ENCODE data around the gene PITPNM3. TPM values are rescaled to one million over a fixed set of nuclear protein-coding genes. Genes with fewer than 3 reads are reported as not detected.
"Not testable (repeated sequence)": the region's sequence is repeated elsewhere in the genome, so short reads cannot be mapped to it uniquely, and the experiment has no call there.

Gene PITPNM3
- total RNA-seq, 5 donors from 2014 or later (not counting 1 experiment from before 2014, with no cell fraction given) = 0.20 to 0.98 (median 0.61) TPM

GRCh38 chr17:6577686-6578263, 21.4 kb upstream of the PITPNM3 start:
- H3K9me3 ChIP-seq = no peaks in the 10 kb centered on the region
- WGBS (ENCODE audit: insufficient coverage) = 100% methylated on average over 2 of the region's 7 CpGs
- POLR2A ChIA-PET = no interaction called here

GRCh38 chr17:6576038-6576785, 19.9 kb upstream of the PITPNM3 start:
- ATAC-seq (replicated peaks in 1 of 4) (no peak), DNase-seq (no peak)
- Histone ChIP-seq H3K4me1 (ENCODE audit: control insufficient read depth in 1 of 2, extremely low read depth in 1 of 2, insufficient read depth in 2 of 2, low read length in 2 of 2) (peaks cover 0 to 14% of the 10 kb centered on the region in 2 experiments), H3K9me3 (no peaks in the 10 kb centered on the region), H3K27ac (ENCODE audit: low read length) (no peak overlapping the region), H3K27me3 (replicated peaks in 1 of 2; ENCODE audit: control insufficient read depth in 2 of 2, extremely low read depth in 1 of 2, insufficient read depth in 2 of 2, low read length in 1 of 2) (no peaks in the 10 kb centered on the region), H3K36me3 (ENCODE audit: control insufficient read depth in 2 of 2, extremely low read depth in 1 of 2, insufficient read depth in 1 of 2, low read length in 1 of 2) (peaks cover 8 to 10% of the 10 kb centered on the region in 2 donors), H3K4me3 (ENCODE audit: control insufficient read depth in 1 of 2, extremely low read depth in 1 of 2, low read length in 1 of 2) (no peak overlapping the region)
- Mint-ChIP-seq H3K4me1 (peaks cover 15 to 23% (median 19%) of the 10 kb centered on the region in 3 donors), H3K36me3 (peaks cover 13% of the 10 kb centered on the region), H3K27ac (no peak overlapping the region), H3K4me3 (no peak overlapping the region), H3K9me3 (no peaks in the 10 kb centered on the region), H3K27me3 (no peaks in the 10 kb centered on the region)
- POLR2A ChIA-PET = no interaction called here
- CTCF ChIA-PET = no interaction called here
- WGBS (ENCODE audit: insufficient coverage) = 90% methylated on average over 7 of the region's 7 CpGs

More at GRCh38 chr17:6577686-6578263, 21.4 kb upstream of the PITPNM3 start:
- no peaks in the 10 kb centered on the region for H3K9me3 Mint-ChIP-seq
- no peak overlapping the region for H3K27ac Mint-ChIP-seq
- no peak overlapping the region for H3K4me3 Mint-ChIP-seq
- DNase-seq (no peak), ATAC-seq (replicated peaks in 1 of 4) (no peak)
- H3K27me3 ChIP-seq (replicated peaks in 1 of 2; ENCODE audit: control insufficient read depth in 2 of 2, extremely low read depth in 1 of 2, insufficient read depth in 2 of 2, low read length in 1 of 2) = no peaks in the 10 kb centered on the region
- H3K4me1 ChIP-seq (ENCODE audit: control insufficient read depth in 1 of 2, extremely low read depth in 1 of 2, insufficient read depth in 2 of 2, low read length in 2 of 2) = peaks cover 0 to 14% of the 10 kb centered on the region in 2 experiments
- H3K27ac ChIP-seq (ENCODE audit: low read length) = no peak overlapping the region
- CTCF ChIA-PET = interaction anchor here in 1 of 2 donors (0.7 kb wide), 1 partner anchor 99 kb away, joined by 4 read pairs; no protein-coding TSS in a partner anchor
- H3K4me1 Mint-ChIP-seq = peaks cover 15 to 23% (median 19%) of the 10 kb centered on the region in 3 donors
- H3K4me3 ChIP-seq (ENCODE audit: control insufficient read depth in 1 of 2, extremely low read depth in 1 of 2, low read length in 1 of 2) = no peak overlapping the region
- peaks cover 8 to 15% of the 10 kb centered on the region in 2 donors for H3K36me3 ChIP-seq (ENCODE audit: control insufficient read depth in 2 of 2, extremely low read depth in 1 of 2, insufficient read depth in 1 of 2, low read length in 1 of 2)
- peaks cover 19% of the 10 kb centered on the region for H3K36me3 Mint-ChIP-seq
- no peaks in the 10 kb centered on the region for H3K27me3 Mint-ChIP-seq

- no peaks in the 10 kb centered on the region for H3K9me3 ChIP-seq
- H3K4me3 Mint-ChIP-seq = peak overlapping the region in 1 of 3 donors; percentile 45
- no peak for DNase-seq
- H3K27ac ChIP-seq (ENCODE audit: low read length) = no peak overlapping the region
- ATAC-seq (replicated peaks in 1 of 4) = no peak
- peaks cover 13% of the 10 kb centered on the region for H3K36me3 Mint-ChIP-seq
- H3K36me3 ChIP-seq (ENCODE audit: control insufficient read depth in 2 of 2, extremely low read depth in 1 of 2, insufficient read depth in 1 of 2, low read length in 1 of 2) = peaks cover 7 to 10% of the 10 kb centered on the region in 2 donors
- H3K4me1 ChIP-seq (ENCODE audit: control insufficient read depth in 1 of 2, extremely low read depth in 1 of 2, insufficient read depth in 2 of 2, low read length in 2 of 2) = peaks cover 0 to 14% of the 10 kb centered on the region in 2 experiments
- ChIA-PET POLR2A (no interaction called here), CTCF (no interaction called here)
- WGBS (ENCODE audit: insufficient coverage) = 74% methylated on average over 5 of the region's 5 CpGs
- no peak overlapping the region for H3K4me3 ChIP-seq (ENCODE audit: control insufficient read depth in 1 of 2, extremely low read depth in 1 of 2, low read length in 1 of 2)
- H3K27me3 Mint-ChIP-seq = no peaks in the 10 kb centered on the region
- peaks cover 15 to 23% (median 19%) of the 10 kb centered on the region in 3 donors for H3K4me1 Mint-ChIP-seq
- no peaks in the 10 kb centered on the region for H3K27me3 ChIP-seq (replicated peaks in 1 of 2; ENCODE audit: control insufficient read depth in 2 of 2, extremely low read depth in 1 of 2, insufficient read depth in 2 of 2, low read length in 1 of 2)
- H3K27ac Mint-ChIP-seq = peak overlapping the region in 1 of 2 donors; percentile 15
- no peaks in the 10 kb centered on the region for H3K9me3 Mint-ChIP-seq
These were observed 19.2 kb upstream of the PITPNM3 start for GRCh38 chr17:6575596-6575988.

- Histone ChIP-seq H3K9me3 (no peaks in the 10 kb centered on the region), H3K4me1 (ENCODE audit: control insufficient read depth in 1 of 2, extremely low read depth in 1 of 2, insufficient read depth in 2 of 2, low read length in 2 of 2) (peaks cover 0 to 14% of the 10 kb centered on the region in 2 experiments), H3K36me3 (ENCODE audit: control insufficient read depth in 2 of 2, extremely low read depth in 1 of 2, insufficient read depth in 1 of 2, low read length in 1 of 2) (peaks cover 4 to 10% of the 10 kb centered on the region in 2 donors), H3K27ac (ENCODE audit: low read length) (no peak overlapping the region), H3K27me3 (replicated peaks in 1 of 2; ENCODE audit: control insufficient read depth in 2 of 2, extremely low read depth in 1 of 2, insufficient read depth in 2 of 2, low read length in 1 of 2) (no peaks in the 10 kb centered on the region), H3K4me3 (ENCODE audit: control insufficient read depth in 1 of 2, extremely low read depth in 1 of 2, low read length in 1 of 2) (no peak overlapping the region)
- Mint-ChIP-seq H3K27me3 (no peaks in the 10 kb centered on the region), H3K27ac (peak overlapping the region in 1 of 2 donors; percentile 15), H3K4me1 (peaks cover 15 to 23% (median 19%) of the 10 kb centered on the region in 3 donors), H3K4me3 (peak overlapping the region in 1 of 3 donors; percentile 45), H3K36me3 (peaks cover 13% of the 10 kb centered on the region), H3K9me3 (no peaks in the 10 kb centered on the region)
- CTCF ChIA-PET = no interaction called here
- ATAC-seq (replicated peaks in 1 of 4) (peak; percentile 55 to 85 (median 71)), DNase-seq (peak in 13 of 35 experiments; percentile 6 to 27 (median 15))
- 41% methylated on average over 22 of the region's 23 CpGs for WGBS (ENCODE audit: insufficient coverage)
- POLR2A ChIA-PET = no interaction called here
These were observed 18.6 kb upstream of the PITPNM3 start for GRCh38 chr17:6574687-6575595.

GRCh38 chr17:6573982-6574686, 17.8 kb upstream of the PITPNM3 start:
- CTCF ChIA-PET = no interaction called here
- Mint-ChIP-seq H3K36me3 (peaks cover 7% of the 10 kb centered on the region), H3K27ac (no peak overlapping the region), H3K27me3 (no peaks in the 10 kb centered on the region), H3K4me1 (peaks cover 15 to 23% (median 19%) of the 10 kb centered on the region in 3 donors), H3K9me3 (no peaks in the 10 kb centered on the region), H3K4me3 (no peak overlapping the region)
- H3K27ac ChIP-seq (ENCODE audit: low read length) = no peak overlapping the region
- H3K36me3 ChIP-seq (ENCODE audit: control insufficient read depth in 2 of 2, extremely low read depth in 1 of 2, insufficient read depth in 1 of 2, low read length in 1 of 2) = peaks cover under 1 to 6% of the 10 kb centered on the region in 2 donors
- peaks cover 0 to 14% of the 10 kb centered on the region in 2 experiments for H3K4me1 ChIP-seq (ENCODE audit: control insufficient read depth in 1 of 2, extremely low read depth in 1 of 2, insufficient read depth in 2 of 2, low read length in 2 of 2)
- POLR2A ChIA-PET = no interaction called here
- 98% methylated on average over 6 of the region's 13 CpGs for WGBS (ENCODE audit: insufficient coverage)
- H3K4me3 ChIP-seq (ENCODE audit: control insufficient read depth in 1 of 2, extremely low read depth in 1 of 2, low read length in 1 of 2) = no peak overlapping the region
- DNase-seq (no peak), ATAC-seq (replicated peaks in 1 of 4) (no peak)
- H3K27me3 ChIP-seq (replicated peaks in 1 of 2; ENCODE audit: control insufficient read depth in 2 of 2, extremely low read depth in 1 of 2, insufficient read depth in 2 of 2, low read length in 1 of 2) = no peaks in the 10 kb centered on the region
- H3K9me3 ChIP-seq = no peaks in the 10 kb centered on the region

GRCh38 chr17:6573495-6573894, 17.1 kb upstream of the PITPNM3 start:
- CTCF ChIA-PET = not testable (repeated sequence)

More at GRCh38 chr17:6573495-6573894, 17.1 kb upstream of the PITPNM3 start:
- H3K9me3 ChIP-seq; H3K36me3 Mint-ChIP-seq; H3K27ac Mint-ChIP-seq; H3K27me3 ChIP-seq (replicated peaks in 1 of 2; ENCODE audit: control insufficient read depth in 2 of 2, extremely low read depth in 1 of 2, insufficient read depth in 2 of 2, low read length in 1 of 2); POLR2A ChIA-PET; H3K27ac ChIP-seq (ENCODE audit: low read length); DNase-seq; H3K4me3 Mint-ChIP-seq; H3K4me3 ChIP-seq (ENCODE audit: control insufficient read depth in 1 of 2, extremely low read depth in 1 of 2, low read length in 1 of 2); H3K36me3 ChIP-seq (ENCODE audit: control insufficient read depth in 2 of 2, extremely low read depth in 1 of 2, insufficient read depth in 1 of 2, low read length in 1 of 2); H3K27me3 Mint-ChIP-seq; H3K9me3 Mint-ChIP-seq; ATAC-seq (replicated peaks in 1 of 4): not testable (repeated sequence)
- peaks cover 15 to 23% (median 19%) of the 10 kb centered on the region in 3 donors for H3K4me1 Mint-ChIP-seq
- 93% methylated on average over 4 of the region's 6 CpGs for WGBS (ENCODE audit: insufficient coverage)
- H3K4me1 ChIP-seq (ENCODE audit: control insufficient read depth in 1 of 2, extremely low read depth in 1 of 2, insufficient read depth in 2 of 2, low read length in 2 of 2) = peaks cover 0 to 14% of the 10 kb centered on the region in 2 experiments

Measured in T-cell (primary cell).